ENCODE measurements around the gene PTGR3.
A peak's percentile ranks its signal among the peaks of the same experiment; 100 is the strongest.

Gene PTGR3

GRCh38 chr18:75209129-75209950, at the start of gene PTGR3:
PTGR3 (minus strand) TSS chr18:75209139; CDS start chr18:75209058, 81 bp downstream.
- DNase-seq = peak; percentile 4 to 32

- no peak for DNase-seq
Observed at GRCh38 chr18:75257605-75258004, 48.7 kb upstream of the PTGR3 start.

- no peak for DNase-seq
Observed at GRCh38 chr18:75256376-75256775, 47.4 kb upstream of the PTGR3 start.

- no peak for DNase-seq
Observed at GRCh38 chr18:75255094-75255493, 46.2 kb upstream of the PTGR3 start.

- DNase-seq = no peak
Observed at GRCh38 chr18:75253784-75254183, 44.8 kb upstream of the PTGR3 start.

GRCh38 chr18:75253043-75253442, 44.1 kb upstream of the PTGR3 start:
- DNase-seq = no peak

GRCh38 chr18:75252136-75252535, 43.2 kb upstream of the PTGR3 start:
- DNase-seq = no peak

GRCh38 chr18:75251466-75251865, 42.5 kb upstream of the PTGR3 start:
- no peak for DNase-seq

GRCh38 chr18:75250471-75250821, 41.5 kb upstream of the PTGR3 start:
- DNase-seq = no peak

GRCh38 chr18:75249672-75250470, 40.9 kb upstream of the PTGR3 start:
- DNase-seq = no peak

GRCh38 chr18:75249175-75249518, 40.2 kb upstream of the PTGR3 start:
- no peak for DNase-seq

GRCh38 chr18:75248426-75249174, 39.7 kb upstream of the PTGR3 start:
- no peak for DNase-seq

GRCh38 chr18:75247611-75248421, 38.9 kb upstream of the PTGR3 start:
- no peak for DNase-seq

GRCh38 chr18:75246721-75247610, 38.0 kb upstream of the PTGR3 start:
- DNase-seq = no peak

GRCh38 chr18:75244351-75245313, 35.7 kb upstream of the PTGR3 start:
- DNase-seq = peak; percentile 21 to 70

GRCh38 chr18:75241705-75242104, 32.8 kb upstream of the PTGR3 start:
- no peak for DNase-seq

GRCh38 chr18:75240433-75240832, 31.5 kb upstream of the PTGR3 start:
- DNase-seq = no peak

- no peak for DNase-seq
Observed at GRCh38 chr18:75238786-75239185, 29.8 kb upstream of the PTGR3 start.

- no peak for DNase-seq
Observed at GRCh38 chr18:75238100-75238499, 29.2 kb upstream of the PTGR3 start.

GRCh38 chr18:75235896-75236295, 27.0 kb upstream of the PTGR3 start:
- DNase-seq = no peak

All from cerebellar nuclear complex (tissue), 1 donor.